Measurements from ENCODE around the gene TMEM140. TPM values are rescaled to one million over a fixed set of nuclear protein-coding genes. Genes with fewer than 3 reads are reported as not detected.

The TMEM140 gene
- total and polyA plus RNA-seq, 4 donors: 16.1 to 35.2 (median 18.6) TPM

DNA sequence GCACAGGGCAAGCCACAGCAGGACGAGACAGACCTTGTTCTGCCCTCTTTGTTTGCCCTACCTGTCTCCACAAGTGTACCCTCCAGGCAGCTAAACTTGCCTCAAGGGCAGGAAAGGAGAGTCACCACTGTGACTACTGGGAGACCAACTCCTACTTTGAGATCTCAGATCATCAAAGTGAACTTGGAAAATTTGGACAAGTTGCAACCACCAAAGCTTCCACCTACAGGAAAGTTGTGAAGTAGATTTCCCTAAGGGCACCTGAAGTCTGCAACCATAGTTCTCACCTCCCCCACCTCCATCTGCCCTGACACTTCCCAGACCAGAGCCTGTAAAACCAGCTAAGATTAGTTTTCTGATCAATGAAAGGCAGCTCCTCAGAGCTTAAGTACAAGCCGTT lies 66.0 kb downstream of the TMEM140 start:
- no peak overlapping the region for H3K9ac ChIP-seq (ENCODE audit: insufficient read depth in 1 of 2, low read length in 2 of 2)
- ATAC-seq (ENCODE audit: insufficient read depth, low FRiP score): no peak

DNA sequence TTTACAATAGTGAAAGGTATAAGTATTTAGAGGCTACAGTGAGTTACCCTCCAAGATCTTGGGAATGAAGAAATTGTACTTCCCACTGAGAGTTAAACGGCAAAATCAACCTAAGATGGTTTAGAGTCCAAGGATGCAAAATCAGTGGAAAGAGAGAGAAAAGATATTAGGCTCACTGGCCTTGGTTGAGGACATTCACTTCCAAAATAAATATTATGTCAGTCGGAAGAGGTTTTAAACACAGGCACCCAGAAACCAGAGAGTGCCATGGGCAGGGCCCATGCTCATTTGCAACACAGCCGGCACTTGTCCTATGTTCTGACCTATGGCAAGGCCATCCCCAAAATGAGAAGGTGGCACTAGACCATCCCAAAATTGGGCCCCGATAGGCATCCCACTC lies 67.3 kb downstream of the TMEM140 start:
- Histone ChIP-seq H3K27me3 (ENCODE audit: control insufficient read depth in 3 of 3, insufficient read depth in 3 of 3, low read length in 2 of 3) (no peaks in the 10 kb centered on the region), H3K4me3 (no peak overlapping the region), H3K9me3 (ENCODE audit: control insufficient read depth in 4 of 4, insufficient read depth in 3 of 4, low read length in 3 of 4) (no peaks in the 10 kb centered on the region), H3K36me3 (ENCODE audit: control insufficient read depth in 4 of 4, insufficient read depth in 4 of 4, low read length in 4 of 4) (peaks cover 0 to 5% (median 0%) of the 10 kb centered on the region in 4 donors), H3K9ac (ENCODE audit: insufficient read depth in 1 of 2, low read length in 2 of 2) (no peak overlapping the region), H3K4me1 (ENCODE audit: control insufficient read depth in 5 of 5, insufficient read depth in 5 of 5, low read length in 5 of 5) (peaks cover 0 to 10% (median 1%) of the 10 kb centered on the region in 5 donors), H3K27ac (ENCODE audit: low read depth in 1 of 2, low read length in 1 of 2) (no peak overlapping the region)
- ATAC-seq (ENCODE audit: insufficient read depth, low FRiP score): no peak
- whole genome bisulfite sequencing, 2 donors: 93 to 94% methylated on average over 4 of the region's 4 CpGs
- TF ChIP-seq, protein P1, sequence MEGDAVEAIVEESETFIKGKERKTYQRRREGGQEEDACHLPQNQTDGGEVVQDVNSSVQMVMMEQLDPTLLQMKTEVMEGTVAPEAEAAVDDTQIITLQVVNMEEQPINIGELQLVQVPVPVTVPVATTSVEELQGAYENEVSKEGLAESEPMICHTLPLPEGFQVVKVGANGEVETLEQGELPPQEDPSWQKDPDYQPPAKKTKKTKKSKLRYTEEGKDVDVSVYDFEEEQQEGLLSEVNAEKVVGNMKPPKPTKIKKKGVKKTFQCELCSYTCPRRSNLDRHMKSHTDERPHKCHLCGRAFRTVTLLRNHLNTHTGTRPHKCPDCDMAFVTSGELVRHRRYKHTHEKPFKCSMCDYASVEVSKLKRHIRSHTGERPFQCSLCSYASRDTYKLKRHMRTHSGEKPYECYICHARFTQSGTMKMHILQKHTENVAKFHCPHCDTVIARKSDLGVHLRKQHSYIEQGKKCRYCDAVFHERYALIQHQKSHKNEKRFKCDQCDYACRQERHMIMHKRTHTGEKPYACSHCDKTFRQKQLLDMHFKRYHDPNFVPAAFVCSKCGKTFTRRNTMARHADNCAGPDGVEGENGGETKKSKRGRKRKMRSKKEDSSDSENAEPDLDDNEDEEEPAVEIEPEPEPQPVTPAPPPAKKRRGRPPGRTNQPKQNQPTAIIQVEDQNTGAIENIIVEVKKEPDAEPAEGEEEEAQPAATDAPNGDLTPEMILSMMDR (IDR thresholded peaks at IDR 0.05; ENCODE audit: control extremely low read depth, extremely low read depth): no peak
- DNase-seq: no peak

More for the DNA sequence above, 66.0 kb downstream of the TMEM140 start:
- Histone ChIP-seq H3K27me3 (ENCODE audit: control insufficient read depth in 3 of 3, insufficient read depth in 3 of 3, low read length in 2 of 3) (no peaks in the 10 kb centered on the region), H3K4me3 (no peak overlapping the region), H3K9me3 (ENCODE audit: control insufficient read depth in 4 of 4, insufficient read depth in 3 of 4, low read length in 3 of 4) (no peaks in the 10 kb centered on the region), H3K27ac (ENCODE audit: low read depth in 1 of 2, low read length in 1 of 2) (no peak overlapping the region), H3K4me1 (ENCODE audit: control insufficient read depth in 5 of 5, insufficient read depth in 5 of 5, low read length in 5 of 5) (peaks cover 0 to 20% (median 7%) of the 10 kb centered on the region in 5 donors), H3K36me3 (ENCODE audit: control insufficient read depth in 4 of 4, insufficient read depth in 4 of 4, low read length in 4 of 4) (peaks cover 0 to 5% (median 3%) of the 10 kb centered on the region in 4 donors)
- DNase-seq: no peak
- WGBS, 2 donors: 78 to 86% methylated on average over 2 of the region's 2 CpGs
- TF ChIP-seq, protein P1 (IDR thresholded peaks at IDR 0.05; ENCODE audit: control extremely low read depth, extremely low read depth): no peak

DNA sequence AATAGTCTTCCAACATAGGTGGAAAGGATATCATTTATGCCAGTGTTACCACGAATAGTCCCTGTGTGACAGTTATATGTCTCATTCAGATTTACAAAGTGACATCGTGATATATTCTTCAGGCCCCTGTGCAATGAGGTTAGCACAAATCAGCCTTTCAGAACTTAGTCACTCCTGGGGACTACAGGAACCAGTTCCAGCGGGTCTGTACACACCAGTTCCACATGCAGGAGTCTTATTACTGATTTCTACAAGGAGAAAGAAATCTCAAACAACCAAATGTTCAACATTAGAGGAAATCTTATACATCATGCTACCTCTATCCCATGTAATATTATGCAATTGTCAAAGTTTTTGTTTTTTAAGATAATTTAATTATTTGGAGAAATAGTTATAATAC lies 67.8 kb downstream of the TMEM140 start:
- WGBS, 2 donors: 83 to 84% methylated on average over 3 of the region's 3 CpGs
- H3K27ac ChIP-seq (ENCODE audit: low read depth in 1 of 2, low read length in 1 of 2): no peak overlapping the region
- ATAC-seq (ENCODE audit: insufficient read depth, low FRiP score): no peak

More for the DNA sequence above, 67.8 kb downstream of the TMEM140 start:
- Histone ChIP-seq H3K9ac (ENCODE audit: insufficient read depth in 1 of 2, low read length in 2 of 2) (no peak overlapping the region), H3K27me3 (ENCODE audit: control insufficient read depth in 3 of 3, insufficient read depth in 3 of 3, low read length in 2 of 3) (no peaks in the 10 kb centered on the region), H3K4me3 (no peak overlapping the region), H3K36me3 (ENCODE audit: control insufficient read depth in 4 of 4, insufficient read depth in 4 of 4, low read length in 4 of 4) (peaks cover 0 to 5% (median 0%) of the 10 kb centered on the region in 4 donors), H3K9me3 (ENCODE audit: control insufficient read depth in 4 of 4, insufficient read depth in 3 of 4, low read length in 3 of 4) (no peaks in the 10 kb centered on the region), H3K4me1 (ENCODE audit: control insufficient read depth in 5 of 5, insufficient read depth in 5 of 5, low read length in 5 of 5) (peaks cover 0 to 7% (median 0%) of the 10 kb centered on the region in 5 donors)
- no peak for DNase-seq
- TF ChIP-seq, protein P1 (IDR thresholded peaks at IDR 0.05; ENCODE audit: control extremely low read depth, extremely low read depth): no peak

Small RNA genes within 50 kb of the gene (small RNA-seq; reads per million reads assigned to genes)
- gene MIR6509 (ENCODE audit: low replicate concordance): not detected

Other genes starting within 250 kb of the TMEM140 start
- gene AGBL3, start 161.6 kb upstream of the TMEM140 start, total RNA-seq: 1 to 10 TPM; 3.6 to 5.2 TPM
- 1 to 10 TPM; 1.3 to 2.0 TPM for gene AGBL3, start 161.6 kb upstream of the TMEM140 start, polyA plus RNA-seq
- 10 to 100 TPM; 40.0 to 50.2 TPM for gene CYREN, start 22.6 kb downstream of the TMEM140 start, total RNA-seq
- 10 to 100 TPM; 22.4 to 39.5 TPM for gene CYREN, start 22.6 kb downstream of the TMEM140 start, polyA plus RNA-seq
- gene WDR91, start 63.5 kb downstream of the TMEM140 start, total RNA-seq: 10 to 100 TPM; 28.0 to 47.8 TPM
- gene WDR91, start 63.5 kb downstream of the TMEM140 start, polyA plus RNA-seq: 10 to 100 TPM; 11.3 to 15.1 TPM
- gene STRA8, start 85.8 kb downstream of the TMEM140 start, total RNA-seq: not detected
- gene STRA8, start 85.8 kb downstream of the TMEM140 start, polyA plus RNA-seq: not detected

All from lung (tissue), 13 donors.